Loucy (cell line): ENCODE data around the gene KRTAP4-5.
"Not testable (repeated sequence)": the region's sequence is repeated elsewhere in the genome, so short reads cannot be mapped to it uniquely, and the experiment has no call there.

Experiments used
- H2AFZ ChIP-seq: fragments of 200-600 bp; sonication (generic); 2 replicates; pipeline ENCODE4 v1.6.0; 2016; ENCODE audit warnings: antibody characterized with exemption, mild to moderate bottlenecking, low read length, moderate library complexity
- H3F3A ChIP-seq: fragments of 200-600 bp; 2 replicates; pipeline ENCODE4 v1.6.0; 2016; ENCODE audit warnings: antibody characterized with exemption, low read depth, mild to moderate bottlenecking
- H3K27me3 ChIP-seq: fragments of 200-600 bp; sonication (generic); 2 replicates; pipeline ENCODE4 v1.6.1; 2014; ENCODE audit warnings: low read length, mild to moderate bottlenecking; ENCODE audit not compliant: insufficient read depth, poor library complexity, severe bottlenecking
- H3K36me3 ChIP-seq: fragments of 200-600 bp; sonication (generic); 2 replicates; pipeline ENCODE4 v1.6.1; 2016; ENCODE audit warnings: low read length; ENCODE audit not compliant: insufficient read depth
- H3K4me1 ChIP-seq: fragments of 200-600 bp; sonication (generic); 2 replicates; pipeline ENCODE4 v1.5.1; 2014; ENCODE audit warnings: low read length, mild to moderate bottlenecking; ENCODE audit not compliant: insufficient read depth, poor library complexity, severe bottlenecking
- H3K4me2 ChIP-seq: fragments of 200-600 bp; sonication (generic); 2 replicates; pipeline ENCODE4 v1.6.0; 2014; ENCODE audit warnings: antibody characterized with exemption, low read length, low read depth, mild to moderate bottlenecking; ENCODE audit not compliant: poor library complexity, severe bottlenecking
- H3K4me3 ChIP-seq: fragments of 200-600 bp; sonication (generic); 2 replicates; pipeline ENCODE4 v1.5.1; 2014; ENCODE audit warnings: low read length, mild to moderate bottlenecking, mixed read lengths; ENCODE audit not compliant: poor library complexity, severe bottlenecking
- H3K79me2 ChIP-seq: fragments of 200-600 bp; sonication (generic); 2 replicates; pipeline ENCODE4 v1.6.1; 2014; ENCODE audit warnings: low read length; ENCODE audit not compliant: insufficient read depth
- H3K9ac ChIP-seq: fragments of 200-600 bp; sonication (generic); 2 replicates; pipeline ENCODE4 v1.6.0; 2014; ENCODE audit warnings: mild to moderate bottlenecking, low read depth, low read length, moderate library complexity; ENCODE audit not compliant: poor library complexity, severe bottlenecking
- H3K9me2 ChIP-seq: fragments of 200-600 bp; sonication (generic); replicated peaks from 2 replicates; pipeline ENCODE4 v1.6.1; 2016; ENCODE audit warnings: low read depth, low read length, mixed read lengths
- H3K9me3 ChIP-seq: fragments of 200-600 bp; sonication (generic); 2 replicates; pipeline ENCODE4 v1.6.1; 2014; ENCODE audit warnings: mild to moderate bottlenecking, antibody characterized with exemption, low read length, low read depth; ENCODE audit not compliant: insufficient read depth
- H4K20me1 ChIP-seq: fragments of 200-600 bp; sonication (generic); 2 replicates; pipeline ENCODE4 v1.6.0; 2014; ENCODE audit warnings: antibody characterized with exemption, low read length, mild to moderate bottlenecking; ENCODE audit not compliant: insufficient read depth, poor library complexity, severe bottlenecking
- EZH2phosphoT487 ChIP-seq: fragments of 200-600 bp; IDR thresholded peaks from 2 replicates; pipeline ENCODE4 v1.6.1; 2018; ENCODE audit warnings: antibody characterized with exemption, mild to moderate bottlenecking, moderate library complexity, borderline replicate concordance
- TF ChIP-seq, protein P1 (sequence below): fragments of 200-600 bp; sonication (generic); conservative IDR thresholded peaks from 2 replicates; pipeline ENCODE4 v1.5.1; 2014; ENCODE audit warnings: mild to moderate bottlenecking, antibody characterized with exemption, low read length

KRTAP4-5 gene

DNA sequence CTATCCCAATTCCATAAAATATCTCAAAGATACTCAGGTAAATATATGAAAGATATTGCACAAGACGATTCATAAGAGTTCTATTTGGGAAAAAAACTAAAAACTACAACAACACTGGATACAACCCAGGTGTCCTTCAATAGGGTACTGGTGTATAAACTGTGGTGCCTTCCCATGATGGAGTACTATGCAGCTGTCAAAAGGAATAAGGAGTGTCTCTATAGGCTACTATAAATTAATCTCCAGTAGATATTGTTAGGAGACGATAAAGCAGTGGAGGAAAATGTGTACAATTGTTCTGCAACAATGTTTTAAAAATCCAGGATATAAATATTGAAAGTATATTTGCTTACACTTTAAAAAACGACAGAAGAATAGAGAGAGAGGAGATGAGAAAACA, 23.2 kb downstream of the KRTAP4-5 start:
- TF ChIP-seq, protein P1, sequence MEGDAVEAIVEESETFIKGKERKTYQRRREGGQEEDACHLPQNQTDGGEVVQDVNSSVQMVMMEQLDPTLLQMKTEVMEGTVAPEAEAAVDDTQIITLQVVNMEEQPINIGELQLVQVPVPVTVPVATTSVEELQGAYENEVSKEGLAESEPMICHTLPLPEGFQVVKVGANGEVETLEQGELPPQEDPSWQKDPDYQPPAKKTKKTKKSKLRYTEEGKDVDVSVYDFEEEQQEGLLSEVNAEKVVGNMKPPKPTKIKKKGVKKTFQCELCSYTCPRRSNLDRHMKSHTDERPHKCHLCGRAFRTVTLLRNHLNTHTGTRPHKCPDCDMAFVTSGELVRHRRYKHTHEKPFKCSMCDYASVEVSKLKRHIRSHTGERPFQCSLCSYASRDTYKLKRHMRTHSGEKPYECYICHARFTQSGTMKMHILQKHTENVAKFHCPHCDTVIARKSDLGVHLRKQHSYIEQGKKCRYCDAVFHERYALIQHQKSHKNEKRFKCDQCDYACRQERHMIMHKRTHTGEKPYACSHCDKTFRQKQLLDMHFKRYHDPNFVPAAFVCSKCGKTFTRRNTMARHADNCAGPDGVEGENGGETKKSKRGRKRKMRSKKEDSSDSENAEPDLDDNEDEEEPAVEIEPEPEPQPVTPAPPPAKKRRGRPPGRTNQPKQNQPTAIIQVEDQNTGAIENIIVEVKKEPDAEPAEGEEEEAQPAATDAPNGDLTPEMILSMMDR: no peak
- TF ChIP-seq EZH2phosphoT487: no peak
- no peak overlapping the region for H3K9ac ChIP-seq
- H3K9me3 ChIP-seq: no peaks in the 10 kb centered on the region

GRCh38 chr17:41125064-41125463, 24.6 kb downstream of the KRTAP4-5 start:
- Histone ChIP-seq H3K9ac (no peak overlapping the region), H4K20me1 (no peaks in the 10 kb centered on the region), H3K36me3 (no peaks in the 10 kb centered on the region), H3K9me3 (no peaks in the 10 kb centered on the region), H3K4me2 (no peak overlapping the region), H3K27me3 (no peaks in the 10 kb centered on the region), H3F3A (peaks cover 5% of the 10 kb centered on the region; the same call in 1 of the 2 replicates), H3K4me3 (no peak overlapping the region), H3K79me2 (no peaks in the 10 kb centered on the region), H2AFZ (no peak overlapping the region), H3K4me1 (peaks cover 44% of the 10 kb centered on the region), H3K9me2 (no peaks in the 10 kb centered on the region)
- TF ChIP-seq EZH2phosphoT487: no peak
- TF ChIP-seq, protein P1: no peak

More for the DNA sequence above, 23.2 kb downstream of the KRTAP4-5 start:
- no peak overlapping the region for H3K4me3 ChIP-seq
- no peaks in the 10 kb centered on the region for H3K36me3 ChIP-seq
- H3K4me1 ChIP-seq: peaks cover 34% of the 10 kb centered on the region
- H4K20me1 ChIP-seq: no peaks in the 10 kb centered on the region
- H3F3A ChIP-seq: no peaks in the 10 kb centered on the region; the same call in 1 of the 2 replicates
- no peaks in the 10 kb centered on the region for H3K79me2 ChIP-seq
- no peaks in the 10 kb centered on the region for H3K27me3 ChIP-seq
- peak overlapping the region; percentile 56 for H3K4me2 ChIP-seq
- no peaks in the 10 kb centered on the region for H3K9me2 ChIP-seq
- H2AFZ ChIP-seq: no peak overlapping the region

DNA sequence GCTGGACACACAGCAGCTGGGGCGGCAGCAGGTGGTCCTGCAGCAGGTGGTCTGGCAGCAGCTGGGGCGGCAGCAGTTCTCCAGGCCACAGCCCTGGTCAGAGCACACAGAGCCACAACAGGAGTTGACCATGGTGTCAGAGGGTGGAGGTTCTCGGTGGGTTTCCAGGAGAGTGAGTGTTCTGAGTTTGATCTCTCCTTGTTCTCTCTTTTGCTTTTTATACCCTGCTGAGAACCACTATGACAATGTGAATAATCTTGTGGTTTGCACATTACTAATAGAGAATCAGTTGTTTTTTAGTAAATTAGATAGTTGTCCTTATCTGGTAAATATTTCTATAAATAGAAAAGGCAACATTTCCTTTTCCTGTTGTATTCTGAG, 25.6 kb downstream of the KRTAP4-5 start, which contains the start of gene KRTAP4-12:
KRTAP4-12 (minus strand) TSS at position 192 of the 381 bp plus-strand sequence; CDS start at position 132, 60 bp downstream.
- not testable (repeated sequence) for H3K79me2 ChIP-seq, H2AFZ ChIP-seq, H3K36me3 ChIP-seq, H3F3A ChIP-seq, H3K27me3 ChIP-seq, H4K20me1 ChIP-seq, H3K4me2 ChIP-seq, H3K9me3 ChIP-seq, H3K4me3 ChIP-seq, H3K9ac ChIP-seq, H3K9me2 ChIP-seq
- H3K4me1 ChIP-seq: peaks cover 54% of the 10 kb centered on the region

- not testable (repeated sequence) for H3K36me3 ChIP-seq, H3K9ac ChIP-seq, H3K4me2 ChIP-seq, H3K9me2 ChIP-seq, H3F3A ChIP-seq, H3K4me3 ChIP-seq, H2AFZ ChIP-seq, H3K9me3 ChIP-seq, H4K20me1 ChIP-seq, H3K79me2 ChIP-seq, H3K27me3 ChIP-seq
- peaks cover 60% of the 10 kb centered on the region for H3K4me1 ChIP-seq
Measured at GRCh38 chr17:41123292-41123990, 26.2 kb downstream of the KRTAP4-5 start.
